Measurements from ENCODE around the gene WDR55.
"Not testable (repeated sequence)": the region's sequence is repeated elsewhere in the genome, so short reads cannot be mapped to it uniquely, and the experiment has no call there.

The WDR55 gene

DNA sequence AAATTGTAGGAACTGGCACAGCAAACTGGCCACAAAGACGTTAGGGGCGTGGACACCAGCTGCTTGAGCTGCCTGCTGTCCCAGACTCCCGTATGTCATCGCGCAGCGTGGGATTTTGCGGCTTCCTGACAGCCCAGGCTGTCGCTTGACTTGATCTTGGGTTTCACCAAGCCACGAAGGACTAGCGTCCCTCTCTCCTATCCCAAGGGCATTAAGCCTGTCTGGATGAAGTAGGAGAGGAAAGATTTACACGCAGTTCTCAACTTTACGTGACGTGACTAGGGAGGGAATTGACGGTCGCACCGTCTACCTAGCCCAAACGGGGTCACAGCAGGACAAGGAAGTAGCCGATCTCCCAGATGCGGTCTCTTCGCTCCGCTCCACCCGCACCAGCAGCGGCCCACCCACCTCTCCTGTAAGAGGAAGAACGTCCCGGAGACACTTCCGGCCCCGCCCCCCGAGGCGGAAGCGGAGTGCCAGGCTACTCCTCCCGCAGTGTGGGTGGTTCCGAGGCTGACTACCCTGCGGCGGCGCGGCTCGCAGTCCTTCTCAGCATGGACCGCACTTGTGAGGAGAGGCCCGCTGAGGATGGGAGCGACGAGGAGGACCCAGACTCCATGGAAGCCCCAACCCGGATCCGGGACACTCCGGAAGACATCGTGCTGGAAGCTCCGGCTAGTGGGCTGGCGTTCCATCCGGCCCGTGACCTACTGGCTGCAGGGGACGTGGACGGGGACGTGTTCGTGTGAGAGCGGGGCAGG is at the start of gene WDR55:
TSS of gene WDR55 (plus strand) at position 546 of the 761 bp plus-strand sequence. CDS start at position 555, 9 bp downstream.
- peak; percentile 95 for DNase-seq

DNA sequence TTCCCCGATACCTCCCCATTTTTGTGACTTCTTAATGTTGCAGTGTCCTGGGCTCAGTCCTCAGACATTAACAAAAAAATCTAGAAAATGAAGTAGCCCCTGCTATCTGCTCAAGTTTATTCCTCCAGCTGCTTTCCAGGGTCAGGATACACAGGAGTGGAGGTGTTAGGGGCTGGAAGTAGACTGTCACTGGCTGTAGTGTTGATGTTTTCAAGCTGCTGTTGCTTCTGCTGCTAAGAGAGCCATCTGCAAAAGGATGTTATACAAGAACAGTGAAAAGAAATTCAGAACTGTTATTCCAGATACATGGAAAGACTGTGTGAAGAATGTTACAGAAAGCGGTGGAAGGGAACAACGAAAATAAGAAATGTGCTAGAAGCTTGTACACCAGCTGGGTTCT is 42.4 kb upstream of the WDR55 start:
- DNase-seq: no peak

DNA sequence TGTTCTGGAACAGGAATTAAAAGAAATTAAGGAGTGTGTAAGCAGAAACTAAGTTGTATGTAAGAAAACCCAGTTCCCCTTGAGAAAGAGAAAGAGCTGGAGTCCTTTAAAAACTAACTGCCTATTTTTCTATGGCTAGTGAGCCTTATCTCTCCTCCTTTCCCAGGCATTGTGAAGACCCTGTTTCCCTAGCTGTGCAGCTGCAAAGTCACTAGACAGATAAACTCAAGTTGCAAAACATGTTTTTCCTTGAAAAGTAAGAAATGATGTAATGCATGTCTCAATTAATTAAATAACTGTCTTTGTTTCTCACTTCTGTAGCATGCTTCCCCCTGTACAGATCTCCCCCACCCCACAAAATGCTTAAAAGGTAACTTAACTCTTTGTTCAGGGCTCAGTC is 41.6 kb upstream of the WDR55 start:
- DNase-seq: not testable (repeated sequence)

DNA sequence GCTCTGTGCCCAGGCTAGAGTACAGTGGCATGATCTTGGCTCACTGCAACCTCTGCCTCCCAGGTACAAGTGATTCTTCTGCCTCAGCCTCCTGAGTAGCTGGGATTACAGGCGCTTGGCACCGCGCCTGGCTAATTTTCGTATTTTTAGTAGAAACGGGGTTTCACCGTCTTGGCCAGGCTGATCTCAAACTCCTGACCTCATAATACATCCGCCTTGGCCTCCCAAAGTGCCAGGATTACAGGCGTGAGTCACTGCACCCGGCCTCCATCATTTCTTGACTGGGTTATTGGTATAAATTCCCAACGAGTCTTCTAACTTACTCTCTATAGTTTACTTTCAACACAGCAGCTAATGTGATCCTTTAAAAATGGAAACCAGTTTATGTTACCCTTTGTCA is 39.8 kb upstream of the WDR55 start:
- DNase-seq: not testable (repeated sequence)

DNA sequence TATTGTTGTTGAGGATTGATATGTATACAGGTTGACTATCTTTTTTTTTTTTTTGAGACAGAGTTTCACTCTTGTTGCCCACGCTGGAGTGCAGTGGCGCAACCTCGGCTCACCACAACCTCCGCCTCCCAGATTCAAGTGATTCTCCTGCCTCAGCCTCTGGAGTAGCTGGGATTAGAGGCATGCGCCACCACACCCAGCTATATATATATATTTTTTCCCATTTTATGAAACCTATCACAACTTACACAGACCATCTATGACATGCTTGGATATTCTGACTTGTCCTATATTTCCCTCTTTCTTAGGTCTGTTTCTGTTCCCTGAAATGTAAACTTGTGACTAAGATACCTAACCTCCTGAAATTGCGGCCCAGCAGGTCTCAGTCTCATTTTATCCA is 36.7 kb upstream of the WDR55 start:
- no peak for DNase-seq

GRCh38 chr5:140628711-140629110 is 36.0 kb upstream of the WDR55 start:
- DNase-seq: no peak

DNA sequence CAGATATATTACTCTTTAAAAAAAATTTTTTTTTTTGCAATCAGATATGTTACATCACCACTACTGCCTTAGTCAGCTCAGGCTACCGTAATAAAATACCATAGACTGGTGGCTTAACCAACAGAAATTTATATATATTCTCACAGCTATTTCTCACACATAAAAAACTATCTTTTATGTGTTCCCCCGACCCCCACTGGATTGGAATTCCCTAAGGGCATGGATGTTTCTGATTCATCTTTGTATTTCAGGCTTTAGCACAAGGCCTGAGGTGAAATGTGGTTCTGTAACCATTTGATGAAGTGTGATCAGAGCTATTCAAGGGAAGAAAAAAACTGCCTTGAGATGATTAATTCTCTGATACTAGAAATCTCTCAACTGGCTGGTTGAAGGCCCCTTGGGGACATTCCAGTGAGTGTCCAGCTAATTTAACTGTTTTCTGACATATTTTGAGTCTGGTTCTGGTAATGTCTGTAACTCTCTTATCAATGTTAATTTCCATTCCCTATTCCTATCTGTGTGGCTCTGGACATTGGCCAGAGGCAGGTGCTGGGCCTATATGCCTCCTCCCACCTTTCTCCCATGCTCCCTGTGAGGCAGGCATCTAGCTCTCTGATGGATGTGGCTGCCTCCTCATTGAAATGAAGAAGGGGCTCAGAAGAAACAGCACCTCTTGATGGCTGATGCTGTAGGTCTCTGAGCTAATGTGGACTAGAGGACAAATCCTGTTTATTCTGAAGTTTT is 34.2 kb upstream of the WDR55 start:
- DNase-seq: no peak

DNA sequence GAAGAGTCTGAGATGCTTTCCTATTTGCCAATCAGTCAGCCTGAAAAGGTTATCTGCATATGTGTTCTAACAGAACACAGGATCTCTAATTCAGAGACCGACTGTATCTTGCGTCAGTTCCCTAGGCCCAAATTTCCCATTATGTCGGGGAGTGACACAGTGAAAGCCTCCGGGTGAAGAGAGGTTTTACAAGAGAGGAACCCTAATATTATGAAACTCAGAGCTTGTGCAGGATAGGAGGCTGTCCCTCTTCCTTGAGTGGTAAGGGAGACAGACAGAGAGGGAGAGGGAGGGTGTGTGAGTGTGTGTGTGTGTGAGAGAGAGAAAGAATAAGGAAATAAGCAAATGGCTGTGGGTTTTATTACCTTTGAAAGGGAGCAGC is 33.7 kb upstream of the WDR55 start:
- no peak for DNase-seq

- no peak for DNase-seq
Observed at GRCh38 chr5:140631831-140632365, 32.8 kb upstream of the WDR55 start.

GRCh38 chr5:140632366-140633020 is 32.2 kb upstream of the WDR55 start:
- peak; percentile 43 for DNase-seq

GRCh38 chr5:140633021-140633471 is 31.7 kb upstream of the WDR55 start, which contains the start of gene CD14:
Gene CD14, minus strand, starts transcription at chr5:140633175. Its CDS starts 104 bp downstream, at chr5:140633071.
- peak; percentile 43 for DNase-seq

- DNase-seq: no peak
Observed at GRCh38 chr5:140633501-140633900, 31.2 kb upstream of the WDR55 start.

DNA sequence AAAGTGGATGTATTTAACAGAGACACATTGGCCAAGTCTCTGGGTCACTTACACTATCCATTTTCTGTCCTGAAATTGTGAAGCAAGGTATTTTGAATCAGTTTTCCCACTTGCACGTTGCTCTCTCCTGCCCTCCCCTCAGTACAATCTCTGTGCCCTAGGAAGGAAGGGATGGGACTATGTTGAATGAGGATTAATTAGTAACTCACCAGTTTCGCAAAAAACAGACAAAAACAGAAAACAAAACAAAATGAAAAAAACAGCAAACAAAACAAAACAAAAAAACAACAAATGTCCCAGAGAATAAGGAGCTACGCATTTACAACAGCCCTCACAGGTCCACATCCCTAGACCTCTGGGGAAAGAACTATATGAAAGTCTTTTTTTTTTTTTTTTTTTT is 30.6 kb upstream of the WDR55 start:
- DNase-seq: no peak

DNA sequence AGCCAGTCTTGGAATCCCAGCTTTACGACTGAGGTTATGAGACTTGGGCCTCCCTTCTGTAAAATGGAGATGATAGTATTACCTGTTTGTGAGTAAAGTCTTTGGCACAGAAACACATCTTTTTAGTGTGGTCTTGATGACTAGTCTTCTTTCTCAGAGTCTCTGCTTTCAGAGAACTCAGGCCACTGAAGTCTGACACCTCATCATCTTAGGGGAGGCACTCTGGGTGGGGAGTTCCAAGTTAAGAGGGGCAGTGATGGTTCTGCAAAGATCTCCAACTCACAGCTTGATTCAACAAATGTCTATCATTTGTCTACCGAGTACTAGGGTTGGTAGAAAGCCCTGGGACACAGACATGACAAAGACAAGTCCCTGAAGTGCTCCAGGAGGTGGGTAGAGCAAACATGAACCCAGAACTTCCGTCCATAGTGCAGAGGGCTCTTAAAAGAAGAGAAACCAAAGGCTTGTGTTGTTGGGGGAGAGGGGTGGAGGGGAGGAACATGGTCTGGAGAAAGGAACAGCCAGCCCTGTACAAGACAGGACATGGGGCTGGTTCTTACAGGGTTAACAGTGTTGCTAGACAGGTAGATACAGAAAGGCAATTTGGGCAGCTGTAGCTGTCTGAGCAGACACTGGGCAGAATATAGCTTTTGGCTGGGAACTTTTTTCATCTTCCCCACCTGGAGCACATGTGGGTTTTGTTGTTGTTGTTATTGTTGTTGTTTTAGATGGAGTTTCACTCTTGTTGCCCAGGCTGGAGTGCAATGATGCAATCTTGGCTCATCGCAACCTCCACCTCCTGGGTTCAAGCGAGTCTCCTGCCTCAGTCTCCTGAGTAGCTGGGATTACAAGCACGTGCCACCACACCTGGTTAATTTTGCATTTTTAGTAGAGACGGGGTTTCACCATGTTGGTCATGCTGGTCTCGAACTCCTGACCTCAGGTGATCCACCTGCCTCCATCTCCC is 29.1 kb upstream of the WDR55 start:
- no peak for DNase-seq

GRCh38 chr5:140637371-140638100 is 27.2 kb upstream of the WDR55 start:
- DNase-seq: no peak

GRCh38 chr5:140638898-140639147 is 25.9 kb upstream of the WDR55 start:
- not testable (repeated sequence) for DNase-seq

- peak; percentile 96 for DNase-seq
Observed at GRCh38 chr5:140639148-140639981, 25.3 kb upstream of the WDR55 start, which contains the start of gene TMCO6. Gene TMCO6, plus strand, starts transcription at chr5:140639451. Its CDS starts 77 bp downstream, at chr5:140639528.

DNA sequence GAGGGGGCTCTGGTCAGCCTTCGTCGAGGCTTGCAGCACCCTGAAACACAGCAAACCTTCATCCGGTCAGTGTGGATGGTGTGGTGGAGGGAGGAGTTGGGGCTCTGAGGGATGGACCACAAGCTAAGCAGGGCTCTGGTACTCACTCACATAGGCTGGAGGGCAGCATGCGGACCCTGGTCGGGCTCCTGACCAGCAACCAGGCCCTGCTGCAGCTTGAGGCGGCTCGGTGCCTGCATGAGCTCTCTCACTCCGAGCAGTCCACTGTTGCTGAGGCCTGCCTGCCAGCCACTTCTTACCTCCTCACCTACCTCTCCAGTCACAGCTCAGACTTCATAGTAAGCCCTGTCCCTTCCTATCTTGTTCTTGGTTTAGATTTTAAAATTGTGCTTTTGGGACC is 23.0 kb upstream of the WDR55 start:
- DNase-seq: no peak

DNA sequence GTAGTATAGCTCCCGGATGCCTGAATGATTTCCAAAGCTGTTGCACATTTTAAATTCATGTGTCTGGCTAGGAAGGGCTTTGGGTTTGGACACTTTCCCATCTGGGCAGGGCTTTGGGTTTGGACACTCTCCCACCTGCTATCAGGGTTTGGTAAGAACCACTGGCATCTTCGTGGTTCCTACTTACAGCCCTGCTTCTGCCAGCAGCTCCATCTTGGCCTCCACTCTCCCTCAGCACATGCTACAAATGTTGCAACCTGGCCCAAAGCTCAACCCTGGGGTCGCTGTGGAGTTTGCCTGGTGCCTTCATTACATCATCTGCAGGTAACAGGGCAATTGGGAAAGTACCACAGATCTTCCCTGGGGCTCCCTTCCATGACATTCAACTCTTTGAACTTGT is 22.0 kb upstream of the WDR55 start:
- no peak for DNase-seq

DNA sequence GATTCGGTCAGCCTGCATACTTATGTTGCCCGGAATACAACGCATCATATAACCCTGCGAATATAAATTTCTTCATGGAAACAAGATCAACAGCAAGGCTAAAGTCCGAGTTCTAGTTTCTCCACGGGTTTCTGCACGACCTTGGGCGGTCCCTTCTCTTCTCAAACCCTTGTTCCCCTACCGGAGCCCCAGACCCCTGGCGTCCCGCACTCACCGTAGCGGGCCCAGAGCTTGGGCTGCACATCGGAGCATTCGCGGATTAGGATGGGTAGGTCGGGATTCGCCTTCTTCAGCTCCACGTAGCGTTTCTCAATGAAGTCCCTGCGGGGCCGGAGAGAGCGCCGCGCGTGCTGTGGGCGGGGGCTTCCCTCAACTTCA is 17.7 kb upstream of the WDR55 start:
- no peak for DNase-seq

- no peak for DNase-seq
Observed at GRCh38 chr5:140658870-140659269, 5.8 kb upstream of the WDR55 start.
